GM18502 (cell line): Measurements from ENCODE around the gene KRTAP5-3.

Experiments used
- ATAC-seq: cut with Tn5 transposase; IDR thresholded peaks from one replicate; pipeline ENCODE4 v1.9.1; 2021; ENCODE audit warnings: mild to moderate bottlenecking; ENCODE audit not compliant: unreplicated experiment, poor library complexity

KRTAP5-3 gene

GRCh38 chr11:1567721-1568100, 40.6 kb downstream of the KRTAP5-3 start:
- ATAC-seq = no peak

GRCh38 chr11:1567052-1567720, 41.1 kb downstream of the KRTAP5-3 start:
- no peak for ATAC-seq

GRCh38 chr11:1566381-1567051, 41.7 kb downstream of the KRTAP5-3 start:
- ATAC-seq = no peak

- no peak for ATAC-seq
Measured at GRCh38 chr11:1565904-1566247, 42.4 kb downstream of the KRTAP5-3 start.

- no peak for ATAC-seq
Measured at GRCh38 chr11:1565173-1565903, 42.9 kb downstream of the KRTAP5-3 start.

GRCh38 chr11:1564535-1565172, 43.6 kb downstream of the KRTAP5-3 start:
- no peak for ATAC-seq

GRCh38 chr11:1563697-1564534, 44.3 kb downstream of the KRTAP5-3 start:
- no peak for ATAC-seq

GRCh38 chr11:1563149-1563638, 45.1 kb downstream of the KRTAP5-3 start:
- ATAC-seq = no peak

GRCh38 chr11:1562469-1563148, 45.7 kb downstream of the KRTAP5-3 start:
- ATAC-seq = no peak

GRCh38 chr11:1561955-1562354, 46.3 kb downstream of the KRTAP5-3 start:
- ATAC-seq = no peak

GRCh38 chr11:1561266-1561665, 47.0 kb downstream of the KRTAP5-3 start:
- ATAC-seq = no peak

- ATAC-seq = no peak
Measured at GRCh38 chr11:1560649-1561251, 47.5 kb downstream of the KRTAP5-3 start.

- no peak for ATAC-seq
Measured at GRCh38 chr11:1560002-1560648, 48.1 kb downstream of the KRTAP5-3 start.

GRCh38 chr11:1559111-1559951, 48.9 kb downstream of the KRTAP5-3 start:
- no peak for ATAC-seq

- ATAC-seq = no peak
Measured at GRCh38 chr11:1558775-1559110, 49.5 kb downstream of the KRTAP5-3 start.

- ATAC-seq = no peak
Measured at GRCh38 chr11:1557904-1558774, 50.1 kb downstream of the KRTAP5-3 start.
